HT-29 (cell line): Measurements from ENCODE around the gene GSG1L2. TPM values are rescaled to one million over a fixed set of nuclear protein-coding genes. Genes with fewer than 3 reads are reported as not detected.

Experiments used
- DNase-seq: peaks from one replicate; pipeline ENCODE4 v3.0.0-alpha.2; 2015; ENCODE audit warnings: low spot score
- total RNA-seq: library from RNA; depleted of rRNA; stranded (reverse); fragments of >200 nt; shearing (Covaris generic); gene quantifications from 2 replicates; pipeline ENCODE4 v1.2.3, GENCODE V29; 2014

GSG1L2 gene
- total RNA-seq, 1 experiment from 2014 or later, result not detected

- no peak for DNase-seq
Measured at GRCh38 chr17:9825641-9826150, 3.8 kb upstream of the GSG1L2 start, which contains the start of gene GLP2R. Gene GLP2R, plus strand, starts transcription at chr17:9825924. Its CDS starts 140 bp downstream, at chr17:9826064.

GRCh38 chr17:9824797-9825338 is 3.0 kb upstream of the GSG1L2 start:
- no peak for DNase-seq

- DNase-seq, result no peak
Measured at GRCh38 chr17:9824094-9824493, 2.2 kb upstream of the GSG1L2 start.

GRCh38 chr17:9820448-9820847 is 1.4 kb downstream of the GSG1L2 start:
- no peak for DNase-seq

- DNase-seq, result no peak
Measured at GRCh38 chr17:9818760-9819159, 3.1 kb downstream of the GSG1L2 start.

- DNase-seq, result peak; percentile 46
Measured at GRCh38 chr17:9817086-9817485, 4.8 kb downstream of the GSG1L2 start.

- DNase-seq, result no peak
Measured at GRCh38 chr17:9816472-9816871, 5.4 kb downstream of the GSG1L2 start.

- DNase-seq, result no peak
Measured at GRCh38 chr17:9814337-9814945, 7.4 kb downstream of the GSG1L2 start.

GRCh38 chr17:9813166-9813565 is 8.7 kb downstream of the GSG1L2 start:
- no peak for DNase-seq

- no peak for DNase-seq
Measured at GRCh38 chr17:9811537-9811936, 10.3 kb downstream of the GSG1L2 start.

- DNase-seq, result no peak
Measured at GRCh38 chr17:9811086-9811485, 10.8 kb downstream of the GSG1L2 start.

- DNase-seq, result no peak
Measured at GRCh38 chr17:9810100-9810949, 11.6 kb downstream of the GSG1L2 start.

- DNase-seq, result no peak
Measured at GRCh38 chr17:9809409-9809808, 12.5 kb downstream of the GSG1L2 start.

- no peak for DNase-seq
Measured at GRCh38 chr17:9806699-9807098, 15.2 kb downstream of the GSG1L2 start.

GRCh38 chr17:9805769-9806168 is 16.1 kb downstream of the GSG1L2 start:
- no peak for DNase-seq

- DNase-seq, result peak; percentile 18
Measured at GRCh38 chr17:9802697-9803096, 19.2 kb downstream of the GSG1L2 start.

GRCh38 chr17:9802294-9802693 is 19.6 kb downstream of the GSG1L2 start:
- peak; percentile 33 for DNase-seq

GRCh38 chr17:9801505-9801904 is 20.4 kb downstream of the GSG1L2 start:
- DNase-seq, result no peak

- no peak for DNase-seq
Measured at GRCh38 chr17:9798724-9799123, 23.2 kb downstream of the GSG1L2 start.

GRCh38 chr17:9798008-9798407 is 23.9 kb downstream of the GSG1L2 start:
- DNase-seq, result no peak

GRCh38 chr17:9792181-9792840 is 29.6 kb downstream of the GSG1L2 start:
- no peak for DNase-seq
